Tibial artery (tissue), 4 donors: ENCODE measurements around the gene STAT2.
"Not testable (repeated sequence)": the region's sequence is repeated elsewhere in the genome, so short reads cannot be mapped to it uniquely, and the experiment has no call there.

Experiments
- DNase-seq, 2 donors: peaks; one replicate each; pipeline ENCODE4 v3.0.0-alpha.2; 2019
- H3K27ac ChIP-seq, 2 donors: fragments of 200-600 bp; sonication (generic) in 1 of 2; 1 replicate in 1 of 2; 2 replicates in 1 of 2; pipeline ENCODE4 v1.5.1; 2018 to 2019; ENCODE audit warnings: mild to moderate bottlenecking in 1 of 2
- H3K27me3 ChIP-seq, 2 donors: fragments of 200-600 bp; sonication (generic) in 1 of 2; one replicate each; pipeline versions ENCODE4 v1.5.1 to v1.6.0; 2016 to 2019
- H3K36me3 ChIP-seq, 3 donors: fragments of 200-600 bp; sonication (generic) in 2 of 3; one replicate each; pipeline ENCODE4 v1.5.1; 2016 to 2019; ENCODE audit warnings: mild to moderate bottlenecking in 2 of 3
- H3K4me1 ChIP-seq, 4 donors: fragments of 200-600 bp; sonication (generic) in 2 of 4; 1 replicate in 3 of 4; 2 replicates in 1 of 4; pipeline ENCODE4 v1.5.1; 2016 to 2019
- H3K4me3 ChIP-seq, 2 donors: fragments of 200-600 bp; sonication (generic) in 1 of 2; 1 replicate in 1 of 2; 2 replicates in 1 of 2; pipeline ENCODE4 v1.5.1; 2018 to 2019; ENCODE audit warnings: mild to moderate bottlenecking in 2 of 2
- H3K9me3 ChIP-seq, 3 donors: fragments of 200-600 bp; sonication (generic) in 1 of 3; one replicate each; pipeline ENCODE4 v1.5.1; 2016 to 2019
- intact Hi-C: fragments of 100-400 bp; cut with DNase I; formaldehyde crosslinking; loops from one replicate; pipeline ENCODE4 v1.15.0; 2023; ENCODE audit warnings: low total_unique reads
- TF ChIP-seq, protein P1 (sequence below), 2 experiments: fragments of 200-600 bp in 1 of 2; fragments of 450-650 bp in 1 of 2; IDR thresholded peaks; one replicate each; pipeline ENCODE4 v1.5.1; 2017 to 2019; ENCODE audit warnings: antibody characterized with exemption in 2 of 2, mild to moderate bottlenecking in 1 of 2, moderate library complexity in 1 of 2

Gene STAT2

DNA sequence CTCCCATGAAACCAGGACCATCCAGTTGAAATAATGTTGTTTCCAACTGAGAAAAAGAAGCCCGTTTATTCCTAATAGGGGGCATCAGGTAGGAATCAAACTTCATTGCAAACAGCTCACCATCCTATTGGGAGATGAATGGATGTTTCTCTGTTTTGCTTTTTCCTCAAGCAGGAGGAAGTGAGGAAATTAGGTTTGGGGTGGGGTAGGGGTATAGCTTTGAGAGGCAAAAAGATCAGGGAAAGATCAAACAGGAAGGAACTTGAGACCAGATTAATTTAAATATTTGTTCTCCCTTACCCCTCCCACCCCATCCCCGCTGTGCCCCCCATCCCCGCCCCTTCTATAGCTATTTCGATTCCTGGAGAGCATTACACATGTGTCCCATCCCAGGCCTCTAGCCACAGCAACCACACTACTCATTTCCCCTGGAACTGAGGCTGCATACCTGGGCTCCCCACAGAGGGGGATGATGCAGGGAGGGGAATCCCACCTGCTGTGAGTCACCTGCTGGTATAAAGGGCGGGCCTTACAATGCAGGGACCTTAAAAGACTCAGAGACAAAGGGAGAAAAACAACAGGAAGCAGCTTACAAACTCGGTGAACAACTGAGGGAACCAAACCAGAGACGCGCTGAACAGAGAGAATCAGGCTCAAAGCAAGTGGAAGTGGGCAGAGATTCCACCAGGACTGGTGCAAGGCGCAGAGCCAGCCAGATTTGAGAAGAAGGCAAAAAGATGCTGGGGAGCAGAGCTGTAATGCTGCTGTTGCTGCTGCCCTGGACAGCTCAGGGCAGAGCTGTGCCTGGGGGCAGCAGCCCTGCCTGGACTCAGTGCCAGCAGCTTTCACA is 21.4 kb downstream of the STAT2 start, which contains the start of gene IL23A:
TSS of gene IL23A (plus strand) at position 577 of the 850 bp plus-strand sequence. CDS start at position 738, 161 bp downstream.
- peaks cover 0 to 7% (median 2%) of the 10 kb centered on the region in 4 donors for H3K4me1 ChIP-seq
- TF ChIP-seq, protein P1, sequence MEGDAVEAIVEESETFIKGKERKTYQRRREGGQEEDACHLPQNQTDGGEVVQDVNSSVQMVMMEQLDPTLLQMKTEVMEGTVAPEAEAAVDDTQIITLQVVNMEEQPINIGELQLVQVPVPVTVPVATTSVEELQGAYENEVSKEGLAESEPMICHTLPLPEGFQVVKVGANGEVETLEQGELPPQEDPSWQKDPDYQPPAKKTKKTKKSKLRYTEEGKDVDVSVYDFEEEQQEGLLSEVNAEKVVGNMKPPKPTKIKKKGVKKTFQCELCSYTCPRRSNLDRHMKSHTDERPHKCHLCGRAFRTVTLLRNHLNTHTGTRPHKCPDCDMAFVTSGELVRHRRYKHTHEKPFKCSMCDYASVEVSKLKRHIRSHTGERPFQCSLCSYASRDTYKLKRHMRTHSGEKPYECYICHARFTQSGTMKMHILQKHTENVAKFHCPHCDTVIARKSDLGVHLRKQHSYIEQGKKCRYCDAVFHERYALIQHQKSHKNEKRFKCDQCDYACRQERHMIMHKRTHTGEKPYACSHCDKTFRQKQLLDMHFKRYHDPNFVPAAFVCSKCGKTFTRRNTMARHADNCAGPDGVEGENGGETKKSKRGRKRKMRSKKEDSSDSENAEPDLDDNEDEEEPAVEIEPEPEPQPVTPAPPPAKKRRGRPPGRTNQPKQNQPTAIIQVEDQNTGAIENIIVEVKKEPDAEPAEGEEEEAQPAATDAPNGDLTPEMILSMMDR (IDR thresholded peaks at IDR 0.05): no peak
- peaks cover 6 to 22% (median 10%) of the 10 kb centered on the region in 3 donors for H3K36me3 ChIP-seq
- H3K27me3 ChIP-seq: no peaks in the 10 kb centered on the region
- intact Hi-C loops: no loop called here
- H3K9me3 ChIP-seq: no peaks in the 10 kb centered on the region
- H3K27ac ChIP-seq: no peak within 1 kb of the TSS
- no peak within 1 kb of the TSS for H3K4me3 ChIP-seq
- no peak for DNase-seq

DNA sequence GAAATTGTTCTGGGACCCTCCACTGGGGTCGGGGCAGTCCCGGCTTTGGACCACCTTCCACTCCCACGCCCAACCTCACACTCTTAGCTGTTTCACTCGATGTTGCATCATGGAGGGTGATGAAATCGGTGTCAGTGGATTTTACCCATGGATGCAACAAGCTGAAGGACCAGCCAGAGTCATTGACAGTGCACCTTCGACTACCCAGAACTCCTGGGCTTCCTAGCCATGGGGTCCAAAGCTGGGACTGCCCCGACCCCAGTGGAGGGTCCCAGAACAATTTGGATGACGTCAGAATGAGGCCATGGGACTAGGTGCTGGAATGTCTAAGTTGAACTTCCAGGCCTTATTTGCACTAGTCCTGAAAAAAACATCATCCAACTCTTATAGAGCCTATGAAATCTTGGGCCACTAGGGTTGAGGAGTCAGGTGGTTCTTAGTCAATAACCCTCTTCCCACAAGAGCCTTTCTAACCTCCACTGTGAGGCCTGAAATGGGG is 22.1 kb downstream of the STAT2 start:
- H3K4me1 ChIP-seq: peaks cover 0 to 14% (median 8%) of the 10 kb centered on the region in 4 donors
- TF ChIP-seq, protein P1 (IDR thresholded peaks at IDR 0.05): no peak
- no peak for DNase-seq
- no peaks in the 10 kb centered on the region for H3K27me3 ChIP-seq
- no peaks in the 10 kb centered on the region for H3K9me3 ChIP-seq
- peaks cover 0 to 15% (median 3%) of the 10 kb centered on the region in 3 donors for H3K36me3 ChIP-seq
- intact Hi-C loops: no loop called here
- H3K4me3 ChIP-seq: no peak overlapping the region
- no peak overlapping the region for H3K27ac ChIP-seq

DNA sequence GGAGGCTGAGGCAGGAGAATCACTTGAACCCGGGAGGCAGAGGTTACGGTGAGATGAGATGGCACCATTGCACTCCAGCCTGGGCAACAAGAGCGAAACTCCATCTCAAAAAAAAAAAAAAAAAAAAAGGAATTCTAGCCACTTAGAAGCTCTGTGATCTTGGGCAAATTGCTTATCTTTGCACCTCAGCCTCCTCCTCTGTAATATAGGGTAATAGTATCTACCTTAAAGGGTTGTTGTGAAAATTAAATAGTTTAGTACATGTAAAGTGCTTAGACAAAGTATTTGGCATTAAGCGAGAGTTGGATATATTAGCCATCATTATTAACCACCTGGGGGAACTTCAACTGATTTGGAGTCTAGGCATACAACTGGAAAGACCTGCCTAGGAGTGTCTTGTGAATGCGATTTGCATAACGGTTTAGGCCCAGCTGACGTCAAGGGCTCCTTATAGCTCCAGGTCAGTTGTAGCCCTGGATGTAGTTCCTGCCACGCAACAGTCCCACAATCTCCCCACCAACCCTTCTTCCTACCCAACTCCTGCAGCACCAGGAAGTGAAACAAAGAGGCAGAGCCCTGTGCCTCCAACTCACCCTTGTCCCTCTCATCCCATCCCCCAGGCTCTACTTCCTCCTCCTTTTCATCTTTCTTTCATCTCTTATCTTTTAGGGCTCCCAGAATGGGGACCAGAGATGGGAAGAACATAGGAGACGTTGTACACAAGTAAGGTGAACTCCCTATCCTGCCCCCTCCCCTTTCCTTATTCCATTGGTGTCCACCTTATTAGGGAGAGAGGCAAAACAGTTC is 23.3 kb downstream of the STAT2 start:
- intact Hi-C loops: no loop called here
- H3K27ac ChIP-seq: no peak overlapping the region
- DNase-seq: no peak
- peaks cover 0 to 2% (median 0%) of the 10 kb centered on the region in 3 donors for H3K36me3 ChIP-seq
- TF ChIP-seq, protein P1 (IDR thresholded peaks at IDR 0.05): no peak
- peaks cover 0 to 17% (median 10%) of the 10 kb centered on the region in 4 donors for H3K4me1 ChIP-seq
- no peaks in the 10 kb centered on the region for H3K9me3 ChIP-seq
- H3K27me3 ChIP-seq: no peaks in the 10 kb centered on the region
- no peak overlapping the region for H3K4me3 ChIP-seq

DNA sequence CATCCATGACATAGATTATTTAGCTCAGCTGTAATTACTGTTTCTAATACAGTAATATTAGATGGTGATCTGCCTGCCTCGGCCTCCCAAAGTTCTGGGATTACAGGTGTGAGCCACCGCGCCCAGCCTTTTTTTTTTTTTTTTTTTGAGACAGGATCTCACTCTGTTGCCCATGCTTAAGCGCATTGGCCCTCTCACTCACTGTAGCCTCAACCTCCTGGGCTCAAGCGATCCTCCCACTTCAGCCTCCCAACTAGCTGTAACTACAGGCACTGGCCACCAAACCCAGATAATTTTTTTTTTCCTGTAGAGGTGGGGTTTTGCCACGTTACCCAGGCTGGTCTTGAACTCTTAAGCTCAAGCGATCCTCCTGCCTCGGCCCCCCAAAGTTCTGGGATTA is 24.4 kb downstream of the STAT2 start:
- H3K4me1 ChIP-seq: peaks cover 0 to 17% (median 10%) of the 10 kb centered on the region in 4 donors
- H3K9me3 ChIP-seq, intact Hi-C loops, H3K27me3 ChIP-seq, H3K36me3 ChIP-seq, H3K27ac ChIP-seq, DNase-seq, H3K4me3 ChIP-seq: not testable (repeated sequence)

DNA sequence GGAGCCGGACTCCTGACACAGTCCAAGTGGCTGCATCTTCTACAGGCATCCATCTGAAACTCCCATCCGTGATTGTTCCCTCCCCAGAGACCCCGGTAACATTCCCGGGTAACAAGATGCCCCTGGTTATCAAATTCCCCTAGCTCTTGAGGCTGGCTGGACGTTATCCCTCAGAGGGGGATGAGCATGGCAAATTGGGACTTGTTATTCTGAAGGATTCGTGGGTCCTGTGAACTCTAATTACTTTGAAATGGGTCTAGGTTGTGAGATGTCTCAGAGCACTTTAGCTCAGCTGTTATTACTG is 25.5 kb downstream of the STAT2 start:
- Histone ChIP-seq H3K27ac (peak overlapping the region; percentile 92 to 97), H3K27me3 (no peaks in the 10 kb centered on the region), H3K4me3 (peak overlapping the region; percentile 60 to 76), H3K36me3 (no peaks in the 10 kb centered on the region), H3K9me3 (no peaks in the 10 kb centered on the region), H3K4me1 (peaks cover 0 to 17% (median 10%) of the 10 kb centered on the region in 4 donors)
- TF ChIP-seq, protein P1 (IDR thresholded peaks at IDR 0.05): no peak
- DNase-seq: no peak
- intact Hi-C loops: no loop called here
